ENCODE measurements around the gene DOCK7.
"Not testable (repeated sequence)": the region's sequence is repeated elsewhere in the genome, so short reads cannot be mapped to it uniquely, and the experiment has no call there.

DNA sequence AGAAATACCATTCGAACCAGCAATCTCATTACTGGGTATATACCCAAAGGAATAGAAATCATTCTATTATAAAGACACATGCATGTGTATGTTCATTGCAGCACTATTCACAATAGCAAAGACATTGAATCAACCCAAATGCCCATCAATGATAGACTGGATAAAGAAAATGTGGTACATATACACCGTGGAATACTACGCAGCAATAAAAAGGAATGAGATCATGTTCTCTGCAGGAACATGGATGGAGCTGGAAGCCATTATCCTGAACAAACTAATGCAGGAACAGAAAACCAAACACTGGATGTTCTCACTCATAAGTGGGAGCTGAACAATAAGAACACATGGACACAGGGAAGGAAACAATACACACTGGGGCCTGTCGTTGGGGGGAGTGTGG lies 116.7 kb downstream of the DOCK7 start:
- not testable (repeated sequence) for TF ChIP-seq EZH2 (IDR thresholded peaks at IDR 0.05; ENCODE audit: borderline replicate concordance, low read length)
- TF ChIP-seq, protein P1, sequence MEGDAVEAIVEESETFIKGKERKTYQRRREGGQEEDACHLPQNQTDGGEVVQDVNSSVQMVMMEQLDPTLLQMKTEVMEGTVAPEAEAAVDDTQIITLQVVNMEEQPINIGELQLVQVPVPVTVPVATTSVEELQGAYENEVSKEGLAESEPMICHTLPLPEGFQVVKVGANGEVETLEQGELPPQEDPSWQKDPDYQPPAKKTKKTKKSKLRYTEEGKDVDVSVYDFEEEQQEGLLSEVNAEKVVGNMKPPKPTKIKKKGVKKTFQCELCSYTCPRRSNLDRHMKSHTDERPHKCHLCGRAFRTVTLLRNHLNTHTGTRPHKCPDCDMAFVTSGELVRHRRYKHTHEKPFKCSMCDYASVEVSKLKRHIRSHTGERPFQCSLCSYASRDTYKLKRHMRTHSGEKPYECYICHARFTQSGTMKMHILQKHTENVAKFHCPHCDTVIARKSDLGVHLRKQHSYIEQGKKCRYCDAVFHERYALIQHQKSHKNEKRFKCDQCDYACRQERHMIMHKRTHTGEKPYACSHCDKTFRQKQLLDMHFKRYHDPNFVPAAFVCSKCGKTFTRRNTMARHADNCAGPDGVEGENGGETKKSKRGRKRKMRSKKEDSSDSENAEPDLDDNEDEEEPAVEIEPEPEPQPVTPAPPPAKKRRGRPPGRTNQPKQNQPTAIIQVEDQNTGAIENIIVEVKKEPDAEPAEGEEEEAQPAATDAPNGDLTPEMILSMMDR (conservative IDR thresholded peaks at IDR 0.05 in 1 of 2, IDR thresholded peaks at IDR 0.05 in 1 of 2; ENCODE audit: extremely low read depth in 1 of 2, insufficient read depth in 1 of 2, low read depth in 1 of 2, low read length in 2 of 2), result not testable (repeated sequence)

Measured in mammary epithelial cell (primary cell).